A549 (cell line): ENCODE results near the gene DHRS4. TPM values are rescaled to one million over a fixed set of nuclear protein-coding genes. Genes with fewer than 3 reads are reported as not detected.

Experiments used
- ATAC-seq, 2 experiments: fragments of 200-7000 bp in 1 of 2; fragments of >200 bp in 1 of 2; cut with Nextera tagmentation in 1 of 2; cut with Tn5 transposase in 1 of 2; 3 replicates each; pipeline versions ENCODE4 v1.8.0 to v1.9.1; 2018 to 2020; ENCODE audit warnings: mild to moderate bottlenecking in 1 of 2, moderate library complexity in 1 of 2
- CTCF ChIA-PET: fragments of 300-600 bp; sonication (Branson Sonifier 250); formaldehyde crosslinking; extraction: SDS; loops from one replicate; lab custom pipeline; 2021; ENCODE audit warnings: antibody characterized with exemption, inconsistent platforms; lab: Yijun Ruan, JAX
- POLR2A ChIA-PET: fragments of 350-600 bp; formaldehyde crosslinking; extraction: SDS; loops from one replicate; lab custom pipeline; 2021; ENCODE audit warnings: antibody characterized with exemption, inconsistent platforms; lab: Yijun Ruan, JAX
- DNase-seq, 2 experiments: peaks; one replicate each; pipeline versions ENCODE4 v3.0.0 to v3.0.0-alpha.2; 2011 to 2016; ENCODE audit warnings: low read depth in 1 of 2, low spot score in 1 of 2
- FAIRE-seq: peaks from 2 replicates; lab custom pipeline; 2011; peaks lifted over from hg19 to GRCh38; lab: Jason Lieb, UNC
- H3K27ac ChIP-seq, 2 experiments: fragments of >200 bp; sonication (Bioruptor Twin); formaldehyde crosslinking; 3 replicates each; pipeline ENCODE4 v1.5.1; 2016 to 2017
- H3K4me1 ChIP-seq: fragments of >200 bp; sonication (Bioruptor Twin); formaldehyde crosslinking; 3 replicates; pipeline ENCODE4 v1.6.1; 2016
- H3K4me2 ChIP-seq: fragments of >200 bp; sonication (Bioruptor Twin); formaldehyde crosslinking; 3 replicates; pipeline ENCODE4 v1.6.1; 2016
- H3K4me3 ChIP-seq: fragments of >200 bp; sonication (Bioruptor Twin); formaldehyde crosslinking; 3 replicates; pipeline ENCODE4 v1.5.1; 2016
- H3K9me3 ChIP-seq: fragments of >200 bp; sonication (Bioruptor Twin); formaldehyde crosslinking; 3 replicates; pipeline ENCODE4 v1.6.1; 2016
- BHLHE40 ChIP-seq: IDR thresholded peaks from 2 replicates; pipeline ENCODE4 v1.6.1; 2012; ENCODE audit warnings: low read depth, low read length, inconsistent platforms
- CHD4 ChIP-seq: fragments of 200-600 bp; sonication (generic); IDR thresholded peaks from 2 replicates; pipeline ENCODE4 v1.6.1; 2016; ENCODE audit warnings: antibody characterized with exemption, mild to moderate bottlenecking, borderline replicate concordance
- EP300 ChIP-seq, 2 experiments: fragments of >200 bp; sonication (Bioruptor Twin); formaldehyde crosslinking; IDR thresholded peaks; 2 replicates in 1 of 2; 3 replicates in 1 of 2; pipeline ENCODE4 v1.6.1; 2016 to 2017
- ESRRA ChIP-seq: fragments of 150-350 bp; IDR thresholded peaks from 2 replicates; pipeline ENCODE4 v1.6.1; 2014; ENCODE audit warnings: mild to moderate bottlenecking, low read length, borderline replicate concordance
- FOXS1 ChIP-seq: fragments of 250-450 bp; sonication (Bioruptor Pico); IDR thresholded peaks from 2 replicates; pipeline ENCODE4 v1.5.0; 2020; ENCODE audit warnings: mild to moderate bottlenecking, moderate library complexity
- HOXB5 ChIP-seq: fragments of 250-450 bp; sonication (Bioruptor Pico); IDR thresholded peaks from 2 replicates; pipeline ENCODE4 v1.5.0; 2020; ENCODE audit warnings: mild to moderate bottlenecking, moderate library complexity
- JUNB ChIP-seq: fragments of >200 bp; sonication (Bioruptor Twin); formaldehyde crosslinking; IDR thresholded peaks from 2 replicates; pipeline ENCODE4 v1.6.1; 2016
- MAFK ChIP-seq: fragments of 450-650 bp; IDR thresholded peaks from 2 replicates; pipeline ENCODE4 v1.6.1; 2014; ENCODE audit not compliant: partially characterized antibody
- NFE2L2 ChIP-seq: fragments of 150-350 bp; conservative IDR thresholded peaks from 2 replicates; pipeline ENCODE4 v1.6.1; 2014; ENCODE audit warnings: low read length
- PBX3 ChIP-seq: IDR thresholded peaks from 2 replicates; pipeline ENCODE4 v1.6.1; 2012
- RARB ChIP-seq: fragments of 250-450 bp; sonication (Bioruptor Pico); IDR thresholded peaks from 2 replicates; pipeline ENCODE4 v1.8.0; 2021; ENCODE audit warnings: mild to moderate bottlenecking, moderate library complexity
- SMC3 ChIP-seq: fragments of >200 bp; sonication (Bioruptor Twin); formaldehyde crosslinking; IDR thresholded peaks from 3 replicates; pipeline ENCODE4 v1.6.1; 2018; ENCODE audit warnings: inconsistent platforms
- TFCP2L1 ChIP-seq: fragments of 250-450 bp; sonication (Bioruptor Pico); IDR thresholded peaks from 2 replicates; pipeline ENCODE4 v1.5.0; 2021; ENCODE audit warnings: mild to moderate bottlenecking
- USF2 ChIP-seq: fragments of 450-650 bp; IDR thresholded peaks from 2 replicates; pipeline ENCODE4 v1.6.1; 2014; ENCODE audit warnings: antibody characterized with exemption
- ZSCAN20 ChIP-seq: fragments of 250-450 bp; sonication (Bioruptor Pico); IDR thresholded peaks from 2 replicates; pipeline ENCODE4 v1.8.0; 2022; ENCODE audit warnings: mild to moderate bottlenecking, moderate library complexity
- WGBS: methylation state at CpG from one replicate; pipeline ENCODE4 v1.1.6; 2017; ENCODE audit errors: missing lambda C conversion rate; 5-methylcytosine and 5-hydroxymethylcytosine counted together
- polyA plus RNA-seq, 4 experiments: library from polyadenylated mRNA; depleted of rRNA in 3 of 4; stranded (reverse); fragments of >200 nt; fragmentation: RNase III in 1 of 4; extraction: RNeasy Plus Mini Kit Qiagen cat#74134 plus additional on column Dnase treatment in 1 of 4; gene quantifications; 2 replicates in 3 of 4; 3 replicates in 1 of 4; pipeline ENCODE4 v1.2.3, GENCODE V29; 2011 to 2017
- TF ChIP-seq, protein P1 (sequence below): fragments of >200 bp; sonication (Bioruptor Twin); formaldehyde crosslinking; IDR thresholded peaks from 3 replicates; pipeline ENCODE4 v1.5.1; 2016
- TF ChIP-seq, protein P2 (sequence below): fragments of 150-350 bp; IDR thresholded peaks from 2 replicates; pipeline ENCODE4 v1.6.1; 2014; ENCODE audit warnings: low read depth, mild to moderate bottlenecking, low read length
- TF ChIP-seq, protein P3 (sequence below): fragments of 200-600 bp; sonication (generic); IDR thresholded peaks from 2 replicates; pipeline ENCODE4 v1.6.1; 2016; ENCODE audit warnings: antibody characterized with exemption, mild to moderate bottlenecking, moderate library complexity
- TF ChIP-seq, protein P4 (sequence below): IDR thresholded peaks from 2 replicates; pipeline ENCODE4 v1.6.1; 2012

Gene DHRS4
- polyA plus RNA-seq, 2 of the 4 experiments (the other 2 are of a cell fraction): 28.5 to 64.8 TPM

DNA sequence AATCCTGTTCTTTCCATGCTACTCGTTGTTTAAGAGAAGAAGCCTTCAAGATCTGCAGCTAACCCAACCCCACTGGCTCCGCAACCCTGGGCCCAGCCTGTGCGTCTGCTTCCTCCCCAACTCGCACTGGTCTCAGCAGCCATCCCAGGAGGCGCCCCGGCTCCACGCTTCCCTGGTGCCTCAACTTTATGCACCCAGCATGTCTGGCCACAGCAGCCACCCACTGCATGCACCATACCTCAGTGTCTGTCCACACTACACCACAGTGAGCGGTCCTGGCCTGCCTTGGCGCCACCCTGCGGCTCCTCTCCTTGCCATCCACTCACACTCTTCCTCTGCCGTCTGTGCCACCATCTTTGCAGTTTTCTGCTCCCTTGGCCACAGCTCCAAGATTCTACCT is 27.0 kb upstream of the DHRS4 start:
- no peak for DNase-seq
- CTCF ChIA-PET: interaction anchor here (1.0 to 2.3 kb wide), 3 partner anchors 96 to 294 kb away, joined by 3 to 9 read pairs (median 6); no protein-coding TSS in a partner anchor
- H3K4me3 ChIP-seq: no peak overlapping the region
- WGBS: 68% methylated on average over 11 of the region's 11 CpGs
- no peak overlapping the region for H3K4me2 ChIP-seq
- H3K9me3 ChIP-seq: no peaks in the 10 kb centered on the region
- H3K27ac ChIP-seq: no peak overlapping the region
- POLR2A ChIA-PET: no interaction called here
- H3K4me1 ChIP-seq: no peaks in the 10 kb centered on the region
- no peak for TF ChIP-seq MAFK
- TF ChIP-seq BHLHE40: no peak
- no peak for TF ChIP-seq RARB (CRISPR knock-in tag)
- TF ChIP-seq NFE2L2: no peak
- no peak for TF ChIP-seq EP300 (IDR thresholded peaks at IDR 0.05)
- no peak for TF ChIP-seq JUNB
- no peak for TF ChIP-seq ESRRA
- no peak for TF ChIP-seq FOXS1 (CRISPR knock-in tag)
- TF ChIP-seq, all 56 proteins: peak for 0
- ATAC-seq (no peak), FAIRE-seq (no peak)

GRCh38 chr14:23929136-23929535 is 24.4 kb upstream of the DHRS4 start:
- FAIRE-seq (no peak), DNase-seq (no peak), ATAC-seq (no peak)
- no peaks in the 10 kb centered on the region for H3K4me1 ChIP-seq
- H3K27ac ChIP-seq: no peak overlapping the region
- POLR2A ChIA-PET: no interaction called here
- no peaks in the 10 kb centered on the region for H3K9me3 ChIP-seq
- H3K4me3 ChIP-seq: no peak overlapping the region
- TF ChIP-seq HOXB5 (CRISPR knock-in tag) (no peak), USF2 (no peak), ZSCAN20 (CRISPR knock-in tag) (no peak), CHD4 (no peak), SMC3 (no peak), TFCP2L1 (CRISPR knock-in tag) (no peak), MAFK (no peak), RARB (CRISPR knock-in tag) (no peak), PBX3 (no peak)
- TF ChIP-seq, protein P1, sequence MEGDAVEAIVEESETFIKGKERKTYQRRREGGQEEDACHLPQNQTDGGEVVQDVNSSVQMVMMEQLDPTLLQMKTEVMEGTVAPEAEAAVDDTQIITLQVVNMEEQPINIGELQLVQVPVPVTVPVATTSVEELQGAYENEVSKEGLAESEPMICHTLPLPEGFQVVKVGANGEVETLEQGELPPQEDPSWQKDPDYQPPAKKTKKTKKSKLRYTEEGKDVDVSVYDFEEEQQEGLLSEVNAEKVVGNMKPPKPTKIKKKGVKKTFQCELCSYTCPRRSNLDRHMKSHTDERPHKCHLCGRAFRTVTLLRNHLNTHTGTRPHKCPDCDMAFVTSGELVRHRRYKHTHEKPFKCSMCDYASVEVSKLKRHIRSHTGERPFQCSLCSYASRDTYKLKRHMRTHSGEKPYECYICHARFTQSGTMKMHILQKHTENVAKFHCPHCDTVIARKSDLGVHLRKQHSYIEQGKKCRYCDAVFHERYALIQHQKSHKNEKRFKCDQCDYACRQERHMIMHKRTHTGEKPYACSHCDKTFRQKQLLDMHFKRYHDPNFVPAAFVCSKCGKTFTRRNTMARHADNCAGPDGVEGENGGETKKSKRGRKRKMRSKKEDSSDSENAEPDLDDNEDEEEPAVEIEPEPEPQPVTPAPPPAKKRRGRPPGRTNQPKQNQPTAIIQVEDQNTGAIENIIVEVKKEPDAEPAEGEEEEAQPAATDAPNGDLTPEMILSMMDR: no peak
- TF ChIP-seq, protein P2, sequence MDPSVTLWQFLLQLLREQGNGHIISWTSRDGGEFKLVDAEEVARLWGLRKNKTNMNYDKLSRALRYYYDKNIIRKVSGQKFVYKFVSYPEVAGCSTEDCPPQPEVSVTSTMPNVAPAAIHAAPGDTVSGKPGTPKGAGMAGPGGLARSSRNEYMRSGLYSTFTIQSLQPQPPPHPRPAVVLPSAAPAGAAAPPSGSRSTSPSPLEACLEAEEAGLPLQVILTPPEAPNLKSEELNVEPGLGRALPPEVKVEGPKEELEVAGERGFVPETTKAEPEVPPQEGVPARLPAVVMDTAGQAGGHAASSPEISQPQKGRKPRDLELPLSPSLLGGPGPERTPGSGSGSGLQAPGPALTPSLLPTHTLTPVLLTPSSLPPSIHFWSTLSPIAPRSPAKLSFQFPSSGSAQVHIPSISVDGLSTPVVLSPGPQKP: no peak
- TF ChIP-seq, protein P3, sequence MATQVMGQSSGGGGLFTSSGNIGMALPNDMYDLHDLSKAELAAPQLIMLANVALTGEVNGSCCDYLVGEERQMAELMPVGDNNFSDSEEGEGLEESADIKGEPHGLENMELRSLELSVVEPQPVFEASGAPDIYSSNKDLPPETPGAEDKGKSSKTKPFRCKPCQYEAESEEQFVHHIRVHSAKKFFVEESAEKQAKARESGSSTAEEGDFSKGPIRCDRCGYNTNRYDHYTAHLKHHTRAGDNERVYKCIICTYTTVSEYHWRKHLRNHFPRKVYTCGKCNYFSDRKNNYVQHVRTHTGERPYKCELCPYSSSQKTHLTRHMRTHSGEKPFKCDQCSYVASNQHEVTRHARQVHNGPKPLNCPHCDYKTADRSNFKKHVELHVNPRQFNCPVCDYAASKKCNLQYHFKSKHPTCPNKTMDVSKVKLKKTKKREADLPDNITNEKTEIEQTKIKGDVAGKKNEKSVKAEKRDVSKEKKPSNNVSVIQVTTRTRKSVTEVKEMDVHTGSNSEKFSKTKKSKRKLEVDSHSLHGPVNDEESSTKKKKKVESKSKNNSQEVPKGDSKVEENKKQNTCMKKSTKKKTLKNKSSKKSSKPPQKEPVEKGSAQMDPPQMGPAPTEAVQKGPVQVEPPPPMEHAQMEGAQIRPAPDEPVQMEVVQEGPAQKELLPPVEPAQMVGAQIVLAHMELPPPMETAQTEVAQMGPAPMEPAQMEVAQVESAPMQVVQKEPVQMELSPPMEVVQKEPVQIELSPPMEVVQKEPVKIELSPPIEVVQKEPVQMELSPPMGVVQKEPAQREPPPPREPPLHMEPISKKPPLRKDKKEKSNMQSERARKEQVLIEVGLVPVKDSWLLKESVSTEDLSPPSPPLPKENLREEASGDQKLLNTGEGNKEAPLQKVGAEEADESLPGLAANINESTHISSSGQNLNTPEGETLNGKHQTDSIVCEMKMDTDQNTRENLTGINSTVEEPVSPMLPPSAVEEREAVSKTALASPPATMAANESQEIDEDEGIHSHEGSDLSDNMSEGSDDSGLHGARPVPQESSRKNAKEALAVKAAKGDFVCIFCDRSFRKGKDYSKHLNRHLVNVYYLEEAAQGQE: no peak
- TF ChIP-seq, protein P4, sequence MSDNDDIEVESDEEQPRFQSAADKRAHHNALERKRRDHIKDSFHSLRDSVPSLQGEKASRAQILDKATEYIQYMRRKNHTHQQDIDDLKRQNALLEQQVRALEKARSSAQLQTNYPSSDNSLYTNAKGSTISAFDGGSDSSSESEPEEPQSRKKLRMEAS: no peak
- TF ChIP-seq, all 56 proteins: peak for 0
- H3K4me2 ChIP-seq: no peak overlapping the region
- WGBS: 63% methylated on average over 5 of the region's 5 CpGs
- CTCF ChIA-PET: interaction anchor here (0.5 to 3.3 kb wide), 16 partner anchors 12 to 356 kb away, joined by 3 to 22 read pairs (median 4); partner anchors contain the start of gene DHRS4
